DOHH2 (cell line): Measurements from ENCODE around the gene ACTL7A.

Experiments
- EZH2phosphoT487 ChIP-seq: fragments of 200-600 bp; sonication (generic); IDR thresholded peaks from 2 replicates; pipeline ENCODE4 v1.6.1; 2017; ENCODE audit warnings: borderline replicate concordance, mild to moderate bottlenecking, antibody characterized with exemption, low read length, moderate library complexity, mixed read lengths
- TF ChIP-seq, protein P1 (sequence below): fragments of 200-600 bp; sonication (generic); IDR thresholded peaks from one replicate; pipeline ENCODE4 v1.5.1; 2014; ENCODE audit warnings: antibody characterized with exemption, mild to moderate bottlenecking, low read depth, low read length; ENCODE audit not compliant: poor library complexity, severe bottlenecking

DNA sequence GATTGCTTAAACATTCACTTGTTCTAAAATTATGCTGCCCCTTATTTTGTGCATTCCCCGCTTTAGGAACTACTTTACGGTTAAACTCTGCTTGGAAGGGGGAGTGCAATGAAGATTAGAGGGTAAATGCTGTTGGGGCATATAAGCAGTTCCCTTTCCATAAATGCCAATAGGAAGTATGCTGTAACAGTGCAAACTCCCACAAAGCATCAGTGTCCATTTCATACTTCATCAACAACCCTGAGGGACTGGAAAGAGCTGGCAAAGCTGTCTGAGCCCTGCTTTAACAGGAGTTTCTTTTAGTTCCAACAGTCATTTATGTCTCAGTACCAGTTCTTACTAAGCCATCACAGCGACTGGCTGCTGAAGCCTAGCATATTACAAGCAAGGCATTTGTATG is 1.8 kb downstream of the ACTL7A start:
- TF ChIP-seq, protein P1, sequence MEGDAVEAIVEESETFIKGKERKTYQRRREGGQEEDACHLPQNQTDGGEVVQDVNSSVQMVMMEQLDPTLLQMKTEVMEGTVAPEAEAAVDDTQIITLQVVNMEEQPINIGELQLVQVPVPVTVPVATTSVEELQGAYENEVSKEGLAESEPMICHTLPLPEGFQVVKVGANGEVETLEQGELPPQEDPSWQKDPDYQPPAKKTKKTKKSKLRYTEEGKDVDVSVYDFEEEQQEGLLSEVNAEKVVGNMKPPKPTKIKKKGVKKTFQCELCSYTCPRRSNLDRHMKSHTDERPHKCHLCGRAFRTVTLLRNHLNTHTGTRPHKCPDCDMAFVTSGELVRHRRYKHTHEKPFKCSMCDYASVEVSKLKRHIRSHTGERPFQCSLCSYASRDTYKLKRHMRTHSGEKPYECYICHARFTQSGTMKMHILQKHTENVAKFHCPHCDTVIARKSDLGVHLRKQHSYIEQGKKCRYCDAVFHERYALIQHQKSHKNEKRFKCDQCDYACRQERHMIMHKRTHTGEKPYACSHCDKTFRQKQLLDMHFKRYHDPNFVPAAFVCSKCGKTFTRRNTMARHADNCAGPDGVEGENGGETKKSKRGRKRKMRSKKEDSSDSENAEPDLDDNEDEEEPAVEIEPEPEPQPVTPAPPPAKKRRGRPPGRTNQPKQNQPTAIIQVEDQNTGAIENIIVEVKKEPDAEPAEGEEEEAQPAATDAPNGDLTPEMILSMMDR = no peak
- TF ChIP-seq EZH2phosphoT487 = no peak
